ENCODE results near the gene CCDC34.

The CCDC34 gene

DNA sequence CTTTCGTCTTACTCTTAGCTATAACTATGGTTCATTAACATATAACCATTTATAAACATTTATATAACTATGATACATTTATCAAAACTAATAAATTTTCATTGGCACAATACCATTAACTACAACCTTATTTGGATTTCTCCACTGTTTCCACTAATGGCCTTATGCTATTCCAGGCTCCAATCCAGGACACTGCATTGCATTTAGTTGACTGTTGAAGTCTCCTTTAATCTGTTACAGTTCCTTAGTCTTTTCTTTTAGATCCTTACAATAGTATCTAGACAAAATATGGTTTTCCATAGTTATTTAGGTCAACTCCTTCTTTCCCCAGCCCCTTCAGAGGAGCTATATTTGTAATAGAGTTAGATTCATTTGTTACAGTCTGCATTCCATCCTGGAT, 47.2 kb downstream of the CCDC34 start:
- DNase-seq = no peak

DNA sequence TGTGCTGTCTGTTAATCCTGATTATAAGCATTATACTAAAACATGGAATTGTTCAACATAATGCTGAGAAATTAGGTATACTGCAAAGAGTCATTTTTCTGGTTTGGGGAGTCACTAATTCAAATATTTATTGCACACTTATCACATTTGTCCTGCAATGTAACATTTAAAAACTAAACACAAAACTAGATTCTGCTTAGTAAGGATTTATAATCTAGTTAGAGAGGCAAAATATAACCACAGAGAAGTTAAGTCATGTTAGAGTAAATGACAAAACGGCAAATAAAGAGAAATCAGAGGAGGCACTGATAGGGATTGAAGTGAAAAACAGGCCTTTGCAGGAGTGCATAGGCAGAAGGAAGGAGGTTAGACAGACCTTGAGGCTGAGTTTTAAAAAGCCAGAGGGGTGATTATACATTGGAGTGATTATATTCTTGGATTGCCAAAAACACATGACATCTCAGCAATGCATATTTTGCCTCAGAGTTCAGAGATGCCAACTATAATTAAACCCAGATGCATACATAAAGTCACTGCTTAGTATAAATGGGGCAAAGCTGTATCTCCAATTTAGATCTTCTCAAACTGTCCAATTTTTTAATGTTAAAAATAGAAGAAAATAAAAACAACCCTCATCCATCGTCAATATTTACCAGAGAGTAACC, 49.7 kb downstream of the CCDC34 start:
- peak; percentile 60 for DNase-seq

DNA sequence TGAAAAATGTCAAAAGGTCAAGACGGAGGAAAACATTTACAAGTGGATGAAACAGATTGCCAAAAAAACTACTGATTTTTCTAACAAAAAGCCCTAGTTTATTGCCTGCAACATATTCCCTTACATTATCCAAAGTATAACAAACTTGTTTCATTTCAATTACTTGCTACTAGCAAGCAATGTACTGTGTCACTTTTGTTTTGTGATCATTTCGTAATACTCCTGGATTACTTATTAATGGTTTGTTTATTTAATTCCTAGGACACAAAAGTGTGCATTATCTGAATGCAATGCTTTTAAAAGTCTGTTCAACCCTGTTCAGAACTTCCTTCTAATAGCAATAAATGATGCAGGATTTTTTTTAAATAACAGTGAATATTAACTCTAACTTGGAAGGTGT, 50.9 kb downstream of the CCDC34 start:
- DNase-seq = no peak

DNA sequence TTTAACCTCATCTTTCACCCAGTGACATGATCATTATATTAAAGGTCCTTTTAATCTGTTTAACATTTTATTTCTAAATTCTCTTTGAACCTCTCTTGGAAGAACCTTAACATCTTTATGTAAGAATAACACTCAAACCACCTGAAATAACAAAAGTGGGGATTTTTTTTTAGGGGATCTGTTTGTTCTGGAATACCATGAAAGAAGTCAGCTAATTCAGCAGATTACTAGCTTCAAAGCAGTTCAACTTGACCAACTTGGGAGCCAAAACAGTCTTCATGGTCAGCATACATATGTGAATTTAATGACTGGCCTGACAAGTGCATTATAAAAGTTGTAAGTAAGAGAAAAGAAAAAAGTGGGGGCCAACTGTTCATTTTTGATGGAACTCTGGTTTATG, 52.3 kb downstream of the CCDC34 start:
- no peak for DNase-seq

DNA sequence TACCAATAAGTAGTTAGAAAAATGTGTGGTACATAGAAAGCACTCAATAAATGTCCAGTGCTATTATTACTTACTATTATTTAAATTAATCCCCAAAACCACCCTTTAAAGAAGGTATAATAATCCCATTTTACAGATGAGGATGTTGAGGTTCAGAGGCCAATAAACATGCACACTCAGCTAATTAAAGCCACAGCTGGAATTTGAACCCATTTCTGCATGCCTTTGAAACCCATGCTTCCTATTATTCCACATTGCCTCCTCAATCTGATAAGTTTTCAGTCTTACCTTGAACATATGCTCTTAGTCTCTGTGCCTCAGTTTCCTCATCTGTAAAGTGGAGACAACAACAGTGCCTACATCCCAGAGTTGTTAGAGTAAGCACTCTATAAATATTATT, 52.8 kb downstream of the CCDC34 start:
- no peak for DNase-seq

DNA sequence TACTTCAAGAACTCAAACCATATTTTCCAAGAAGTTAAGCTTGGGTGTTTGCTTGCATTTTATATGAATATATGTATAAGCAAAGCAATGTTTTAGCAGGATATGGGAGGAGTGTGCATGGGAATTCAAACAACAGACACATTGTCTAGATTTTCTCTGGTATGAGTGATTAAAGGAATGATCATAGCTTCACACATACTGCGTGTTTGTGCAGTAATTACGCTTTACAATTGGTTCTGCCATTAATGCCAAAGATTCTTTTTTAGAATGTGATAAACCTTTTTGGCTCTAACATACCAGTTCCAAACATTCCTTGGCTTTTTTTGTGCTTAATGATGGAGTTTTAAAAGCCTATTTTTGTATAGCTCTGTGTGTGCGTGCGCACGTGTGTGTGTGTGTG, 54.0 kb downstream of the CCDC34 start:
- DNase-seq = no peak

DNA sequence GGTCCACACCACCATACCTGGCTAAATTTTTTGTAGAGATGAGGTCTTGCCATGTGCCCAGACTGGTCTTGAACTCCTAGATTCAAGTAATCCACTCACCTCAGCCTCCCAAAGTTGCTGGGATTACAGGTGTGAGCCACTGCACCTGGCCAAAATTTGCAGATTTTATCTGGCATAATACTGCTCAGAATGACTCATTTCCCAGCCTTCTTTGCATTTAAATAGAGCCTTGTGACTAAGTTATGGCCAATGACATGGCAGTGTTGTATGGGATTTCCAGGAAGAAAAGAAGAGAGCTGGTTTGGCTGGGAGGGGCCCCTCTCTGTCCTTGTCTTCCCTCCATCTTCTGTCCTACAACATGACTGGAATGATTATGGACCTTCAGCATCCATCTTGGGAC, 55.8 kb downstream of the CCDC34 start:
- no peak for DNase-seq

GRCh38 chr11:27305751-27306150, 57.3 kb downstream of the CCDC34 start:
- no peak for DNase-seq

- no peak for DNase-seq
These were observed 58.5 kb downstream of the CCDC34 start for GRCh38 chr11:27304514-27304913.

- no peak for DNase-seq
These were observed 59.1 kb downstream of the CCDC34 start for GRCh38 chr11:27303903-27304302.

GRCh38 chr11:27300974-27301373, 62.0 kb downstream of the CCDC34 start:
- no peak for DNase-seq

GRCh38 chr11:27297616-27298015, 65.4 kb downstream of the CCDC34 start:
- DNase-seq = no peak

DNA sequence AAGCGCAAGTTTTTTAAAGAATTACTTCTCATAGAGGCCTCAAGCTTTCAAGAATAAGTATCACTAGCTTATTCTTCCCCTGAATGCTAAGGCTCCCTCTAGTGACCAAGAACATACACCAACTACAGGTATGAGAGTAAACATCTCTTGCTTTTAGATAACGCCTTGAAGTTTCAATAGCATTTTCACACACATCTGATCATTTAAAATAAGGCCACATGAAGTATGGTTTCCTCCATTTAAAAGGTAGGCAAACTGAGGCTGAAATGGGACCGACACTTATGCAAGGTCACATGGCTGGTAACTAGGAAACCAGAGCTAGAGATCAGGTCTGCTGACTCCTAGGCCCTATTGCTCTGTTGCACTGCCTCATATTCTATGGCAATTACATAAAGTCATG, 66.5 kb downstream of the CCDC34 start:
- peak; percentile 18 for DNase-seq

DNA sequence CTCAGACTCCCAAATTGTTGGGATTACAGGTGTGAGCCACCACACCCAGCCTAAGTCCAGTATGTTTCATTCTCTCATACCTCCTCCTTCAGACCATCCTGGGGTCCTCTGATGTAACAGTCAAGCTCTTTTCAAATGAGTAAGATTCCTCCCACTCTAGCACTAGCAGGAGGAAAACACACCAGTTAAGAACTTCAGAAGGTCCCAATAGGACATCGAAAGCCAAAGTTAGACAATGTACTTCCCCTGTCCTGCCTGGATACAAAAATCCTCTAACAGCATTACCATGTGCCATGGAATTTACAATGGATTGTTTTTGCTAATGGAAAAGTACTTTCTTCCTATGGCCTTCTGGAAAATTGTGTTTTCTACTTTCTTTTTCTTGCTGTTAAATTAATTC, 67.1 kb downstream of the CCDC34 start:
- no peak for DNase-seq

DNA sequence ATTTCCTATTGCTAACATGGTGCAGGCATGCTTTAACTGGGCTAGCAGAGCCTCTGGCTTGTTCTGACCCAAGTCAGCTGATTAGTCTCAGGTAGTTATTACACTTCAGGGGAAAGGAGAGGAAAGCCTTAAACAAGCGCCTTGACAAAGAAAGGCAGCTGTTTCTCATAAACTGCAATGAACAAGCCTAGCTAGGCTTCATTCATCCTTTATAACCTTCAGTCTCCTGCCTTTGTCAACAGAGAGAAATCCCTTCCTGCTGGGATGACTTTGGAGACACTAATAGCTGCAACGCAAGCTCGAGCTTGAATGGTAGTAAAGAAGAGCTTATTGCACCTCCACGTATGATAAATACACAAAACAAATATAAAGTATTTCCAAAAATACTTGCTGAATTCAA, 68.4 kb downstream of the CCDC34 start:
- no peak for DNase-seq

DNA sequence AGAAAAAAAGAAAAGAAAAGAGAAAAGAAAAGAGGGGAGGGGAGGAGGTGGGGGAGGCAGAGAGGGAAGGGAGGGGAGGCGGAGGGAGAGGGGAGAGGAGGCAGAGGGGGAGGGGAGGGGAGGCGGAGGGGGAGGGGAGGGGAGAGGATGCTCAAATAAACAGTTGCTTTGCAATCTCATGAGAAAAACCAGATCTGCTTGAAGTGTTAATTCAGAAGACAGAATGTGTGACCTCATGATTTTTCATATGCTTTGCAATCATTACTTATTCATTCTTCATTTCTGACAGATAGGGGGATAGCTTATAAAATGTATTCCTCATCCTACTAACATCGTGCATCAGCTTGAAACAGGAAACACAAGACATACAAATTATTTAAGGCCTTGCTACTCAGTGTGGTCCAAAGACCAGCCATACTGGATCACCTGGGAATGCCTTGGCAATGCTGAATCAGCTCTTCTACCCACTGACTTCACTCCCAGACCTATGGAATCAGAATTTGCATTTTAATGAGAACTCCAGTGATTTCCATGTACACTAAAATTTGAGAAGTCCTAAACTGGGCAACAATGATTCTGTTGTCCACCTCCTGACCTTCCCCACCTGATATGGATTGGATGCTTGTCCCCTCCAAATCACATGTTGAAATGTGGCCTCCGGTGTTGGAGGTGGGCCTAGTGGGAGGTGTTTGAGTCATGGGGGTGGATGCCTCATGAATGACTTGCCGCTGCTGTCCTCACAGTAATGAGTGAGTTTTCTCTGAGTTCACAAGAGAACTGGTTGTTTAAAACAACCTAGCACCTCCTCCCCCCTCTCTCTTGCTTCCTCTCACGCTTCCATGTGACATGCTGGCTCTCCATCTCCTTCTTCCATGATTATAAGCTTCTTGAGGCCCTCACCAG, 69.2 kb downstream of the CCDC34 start:
- no peak for DNase-seq

DNA sequence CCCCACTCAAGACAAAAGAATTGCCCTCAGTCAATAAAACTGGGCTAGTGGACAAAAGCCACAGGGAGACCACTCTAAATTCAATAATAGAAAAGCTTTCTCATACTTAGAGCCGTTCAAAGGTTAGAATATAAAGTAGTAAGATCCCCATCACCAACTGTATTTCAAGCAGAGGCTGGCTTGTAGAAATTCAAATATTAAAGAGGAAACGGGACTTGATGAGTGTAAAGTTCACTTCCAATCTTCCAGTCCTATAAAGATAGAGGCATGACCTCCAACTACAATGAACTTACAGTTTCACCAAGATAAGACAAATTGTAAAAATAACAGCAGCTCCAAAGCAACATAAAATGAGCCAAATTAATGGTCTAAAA, 70.4 kb downstream of the CCDC34 start:
- no peak for DNase-seq

GRCh38 chr11:27291954-27292636, 70.9 kb downstream of the CCDC34 start:
- no peak for DNase-seq

DNA sequence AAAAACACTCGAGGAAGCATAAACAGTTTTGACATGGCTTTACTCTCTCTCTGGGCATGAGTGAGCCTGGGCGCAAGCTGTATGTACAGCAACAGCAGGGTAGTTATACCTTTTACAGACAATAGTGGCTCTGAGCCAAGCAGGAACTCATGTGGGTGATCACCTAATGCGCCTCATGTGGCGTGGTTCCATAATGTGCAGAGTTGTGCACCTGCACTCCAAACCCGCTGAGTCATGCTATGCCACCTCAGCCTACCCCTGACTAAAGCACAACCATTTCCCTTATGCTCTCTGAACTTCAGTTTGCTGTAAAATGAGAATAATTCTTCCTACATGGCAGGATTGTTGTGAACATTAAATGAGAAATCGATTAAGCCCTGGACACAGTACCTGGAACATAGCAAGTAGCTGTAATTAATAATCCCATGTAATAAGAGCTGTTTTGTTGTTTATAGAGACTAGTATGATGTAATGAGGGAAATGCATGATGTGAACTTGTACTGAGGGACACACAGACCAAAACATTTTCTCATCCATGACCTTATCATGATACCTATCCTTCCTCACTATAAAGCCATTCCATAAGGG, 71.6 kb downstream of the CCDC34 start:
- DNase-seq = no peak

DNA sequence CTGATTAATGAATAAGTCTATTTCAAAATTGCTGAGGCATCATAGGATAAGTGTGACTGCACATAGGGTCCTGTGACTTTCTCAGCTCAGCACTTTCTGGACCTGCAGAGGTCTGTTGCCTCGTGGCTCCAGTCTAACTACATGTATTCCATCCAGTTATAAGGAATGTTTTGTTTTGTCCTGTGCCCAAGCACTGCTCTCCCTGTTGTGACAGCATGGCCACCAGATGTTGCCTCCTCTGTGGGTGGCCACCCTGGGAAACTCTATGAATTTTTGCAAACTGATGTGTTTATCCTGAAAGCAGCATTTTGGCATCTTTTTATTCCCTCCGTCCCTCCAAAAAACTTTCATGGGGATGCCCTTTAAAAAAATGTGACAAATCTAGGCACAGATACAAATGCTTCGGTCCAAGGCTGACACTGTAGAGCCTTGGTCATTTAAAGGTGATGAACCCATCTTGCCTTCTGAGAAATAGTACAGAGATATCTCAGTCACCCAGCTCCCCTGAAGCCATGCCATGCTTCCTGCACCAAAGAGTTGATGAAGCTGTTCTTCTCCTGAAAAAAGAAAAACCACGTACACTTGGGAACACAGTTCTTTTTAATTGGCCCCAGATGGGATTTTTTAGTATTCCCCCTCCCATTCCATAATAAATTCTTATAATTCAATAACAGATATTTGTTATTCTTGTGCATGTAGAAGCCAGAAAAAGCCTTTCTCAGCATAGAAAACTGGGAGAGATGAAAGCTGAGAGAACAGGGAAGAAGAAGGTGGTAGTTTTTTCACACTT, 72.6 kb downstream of the CCDC34 start:
- DNase-seq = no peak
